Smooth muscle cell (in vitro differentiated cells): ENCODE data around the gene SOS1. TPM values are rescaled to one million over a fixed set of nuclear protein-coding genes. Genes with fewer than 3 reads are reported as not detected.

Experiments used
- DNase-seq: peaks from one replicate; lab custom pipeline; 2025; ENCODE audit not compliant: unreplicated experiment; lab: John Stamatoyannopoulos, UW
- H2AFZ ChIP-seq: fragments of 200-600 bp; sonication (generic); 2 replicates; pipeline ENCODE4 v1.6.0; 2016; ENCODE audit warnings: antibody characterized with exemption, low read depth, mild to moderate bottlenecking
- H3F3A ChIP-seq: fragments of 200-600 bp; sonication (generic); 2 replicates; pipeline ENCODE4 v1.6.0; 2017; ENCODE audit warnings: antibody characterized with exemption, low read depth
- H3K27ac ChIP-seq: fragments of 200-600 bp; sonication (generic); 2 replicates; pipeline ENCODE4 v1.5.1; 2016; ENCODE audit warnings: low read depth, mild to moderate bottlenecking
- H3K27me3 ChIP-seq: fragments of 200-600 bp; sonication (generic); 2 replicates; pipeline ENCODE4 v1.6.1; 2016; ENCODE audit warnings: low read depth, mild to moderate bottlenecking
- H3K36me3 ChIP-seq: fragments of 200-600 bp; sonication (generic); 2 replicates; pipeline ENCODE4 v1.5.1; 2016; ENCODE audit warnings: low read depth
- H3K4me1 ChIP-seq: fragments of 200-600 bp; sonication (generic); 2 replicates; pipeline ENCODE4 v1.5.1; 2016; ENCODE audit warnings: low read depth
- H3K4me2 ChIP-seq: fragments of 200-600 bp; sonication (generic); 2 replicates; pipeline ENCODE4 v1.6.0; 2016; ENCODE audit warnings: mild to moderate bottlenecking
- H3K4me3 ChIP-seq: fragments of 200-600 bp; sonication (generic); 2 replicates; pipeline ENCODE4 v1.5.1; 2016; ENCODE audit warnings: mild to moderate bottlenecking
- H3K79me2 ChIP-seq: fragments of 200-600 bp; sonication (generic); 2 replicates; pipeline ENCODE4 v1.6.0; 2016; ENCODE audit warnings: low read depth, mild to moderate bottlenecking
- H3K9ac ChIP-seq: fragments of 200-600 bp; sonication (generic); 2 replicates; pipeline ENCODE4 v1.6.0; 2016; ENCODE audit warnings: low read depth
- H3K9me3 ChIP-seq: fragments of 200-600 bp; sonication (generic); replicated peaks from 2 replicates; pipeline ENCODE4 v1.5.1; 2016; ENCODE audit warnings: low read depth
- H4K20me1 ChIP-seq: fragments of 200-600 bp; sonication (generic); 2 replicates; pipeline ENCODE4 v1.6.0; 2016; ENCODE audit warnings: low read depth
- WGBS: methylation state at CpG from one replicate; pipeline ENCODE4 v1.1.7; 2016; ENCODE audit warnings: low lambda C conversion rate; 5-methylcytosine and 5-hydroxymethylcytosine counted together
- polyA plus RNA-seq: library from polyadenylated mRNA; unstranded; fragments of >200 nt; fragmentation: Nextera tagmentation; extraction: Ambion mirVana; gene quantifications from 2 replicates; pipeline ENCODE4 v1.2.1, GENCODE V29; 2016
- total RNA-seq: library from RNA; depleted of rRNA; stranded (reverse); fragments of >200 nt; gene quantifications from 2 replicates; pipeline ENCODE4 v1.2.3, GENCODE V29; 2014
- TF ChIP-seq, protein P1 (sequence below): fragments of 200-600 bp; sonication (generic); IDR thresholded peaks from 2 replicates; pipeline ENCODE4 v1.5.1; 2017; ENCODE audit warnings: borderline replicate concordance, mild to moderate bottlenecking, antibody characterized with exemption; ENCODE audit not compliant: insufficient read depth, poor library complexity, severe bottlenecking

SOS1 gene
- total and polyA plus RNA-seq, 2 experiments from 2014 or later = 8.4 to 34.0 TPM

GRCh38 chr2:38959466-38959865, 161.4 kb downstream of the SOS1 start:
- WGBS = 96% methylated on average over 24 of the region's 24 CpGs
- TF ChIP-seq, protein P1, sequence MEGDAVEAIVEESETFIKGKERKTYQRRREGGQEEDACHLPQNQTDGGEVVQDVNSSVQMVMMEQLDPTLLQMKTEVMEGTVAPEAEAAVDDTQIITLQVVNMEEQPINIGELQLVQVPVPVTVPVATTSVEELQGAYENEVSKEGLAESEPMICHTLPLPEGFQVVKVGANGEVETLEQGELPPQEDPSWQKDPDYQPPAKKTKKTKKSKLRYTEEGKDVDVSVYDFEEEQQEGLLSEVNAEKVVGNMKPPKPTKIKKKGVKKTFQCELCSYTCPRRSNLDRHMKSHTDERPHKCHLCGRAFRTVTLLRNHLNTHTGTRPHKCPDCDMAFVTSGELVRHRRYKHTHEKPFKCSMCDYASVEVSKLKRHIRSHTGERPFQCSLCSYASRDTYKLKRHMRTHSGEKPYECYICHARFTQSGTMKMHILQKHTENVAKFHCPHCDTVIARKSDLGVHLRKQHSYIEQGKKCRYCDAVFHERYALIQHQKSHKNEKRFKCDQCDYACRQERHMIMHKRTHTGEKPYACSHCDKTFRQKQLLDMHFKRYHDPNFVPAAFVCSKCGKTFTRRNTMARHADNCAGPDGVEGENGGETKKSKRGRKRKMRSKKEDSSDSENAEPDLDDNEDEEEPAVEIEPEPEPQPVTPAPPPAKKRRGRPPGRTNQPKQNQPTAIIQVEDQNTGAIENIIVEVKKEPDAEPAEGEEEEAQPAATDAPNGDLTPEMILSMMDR = no peak
- H3K27ac ChIP-seq = no peak overlapping the region
- no peak for DNase-seq
- H3K4me2 ChIP-seq = no peak overlapping the region
- H3K9ac ChIP-seq = no peak overlapping the region
- H4K20me1 ChIP-seq = no peaks in the 10 kb centered on the region
- no peak overlapping the region for H2AFZ ChIP-seq
- H3K36me3 ChIP-seq = no peaks in the 10 kb centered on the region
- H3K4me3 ChIP-seq = no peak overlapping the region
- no peaks in the 10 kb centered on the region for H3K79me2 ChIP-seq
- H3F3A ChIP-seq = no peaks in the 10 kb centered on the region
- no peaks in the 10 kb centered on the region for H3K9me3 ChIP-seq
- no peaks in the 10 kb centered on the region for H3K4me1 ChIP-seq
- no peaks in the 10 kb centered on the region for H3K27me3 ChIP-seq

DNA sequence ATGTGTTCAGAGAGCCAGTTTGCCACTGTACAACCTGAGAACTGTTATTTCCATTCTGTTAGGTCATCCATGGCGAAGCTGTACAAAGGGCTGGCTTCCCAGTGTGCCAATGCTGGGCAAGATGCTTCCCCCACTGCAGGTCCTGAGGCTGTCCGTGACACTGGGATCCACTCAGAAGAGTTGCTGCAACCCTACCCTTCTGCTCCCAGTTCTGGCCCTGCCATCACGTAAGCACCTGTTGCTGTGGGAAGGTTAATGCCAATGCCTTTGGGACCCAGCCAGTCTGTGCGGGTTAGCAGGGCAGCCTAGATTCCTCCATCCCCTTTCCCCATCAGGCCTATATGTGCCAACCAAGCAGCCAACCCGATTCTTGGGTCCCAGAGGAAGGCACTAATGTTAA, 162.9 kb downstream of the SOS1 start:
- Histone ChIP-seq H3K27me3 (no peaks in the 10 kb centered on the region), H3F3A (no peaks in the 10 kb centered on the region), H4K20me1 (no peaks in the 10 kb centered on the region), H3K4me3 (no peak overlapping the region), H3K27ac (no peak overlapping the region), H3K4me1 (no peaks in the 10 kb centered on the region), H3K79me2 (no peaks in the 10 kb centered on the region), H2AFZ (no peak overlapping the region), H3K9me3 (no peaks in the 10 kb centered on the region), H3K4me2 (no peak overlapping the region), H3K36me3 (no peaks in the 10 kb centered on the region), H3K9ac (no peak overlapping the region)
- DNase-seq = no peak
- TF ChIP-seq, protein P1 = no peak
- 92% methylated on average over 5 of the region's 5 CpGs for WGBS

DNA sequence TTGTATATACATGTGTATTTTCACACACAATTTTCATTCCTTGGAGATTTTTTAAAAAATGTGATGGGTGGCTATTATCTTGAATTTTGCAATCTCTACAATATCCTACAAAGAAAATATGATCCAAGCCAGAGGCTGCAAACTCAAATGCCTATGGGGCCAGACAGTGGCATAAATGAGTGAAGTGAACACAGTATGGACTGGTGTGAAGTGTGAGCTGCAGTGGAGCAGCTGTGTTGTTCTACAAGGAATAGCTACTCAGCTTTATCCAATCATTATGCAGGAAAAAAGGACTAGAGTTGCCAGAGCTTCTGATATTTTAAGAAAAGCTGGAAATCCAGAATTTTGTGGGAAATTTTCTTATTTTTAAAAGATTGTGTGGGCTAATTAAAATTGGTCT, 169.1 kb downstream of the SOS1 start:
- Histone ChIP-seq H3F3A (peaks cover 4% of the 10 kb centered on the region), H3K79me2 (no peaks in the 10 kb centered on the region), H4K20me1 (no peaks in the 10 kb centered on the region), H3K27me3 (no peaks in the 10 kb centered on the region), H2AFZ (no peak overlapping the region), H3K4me2 (no peak overlapping the region), H3K9me3 (no peaks in the 10 kb centered on the region), H3K4me3 (no peak overlapping the region), H3K27ac (no peak overlapping the region), H3K36me3 (no peaks in the 10 kb centered on the region), H3K9ac (no peak overlapping the region), H3K4me1 (no peaks in the 10 kb centered on the region)
- no peak for DNase-seq
- TF ChIP-seq, protein P1 = no peak

DNA sequence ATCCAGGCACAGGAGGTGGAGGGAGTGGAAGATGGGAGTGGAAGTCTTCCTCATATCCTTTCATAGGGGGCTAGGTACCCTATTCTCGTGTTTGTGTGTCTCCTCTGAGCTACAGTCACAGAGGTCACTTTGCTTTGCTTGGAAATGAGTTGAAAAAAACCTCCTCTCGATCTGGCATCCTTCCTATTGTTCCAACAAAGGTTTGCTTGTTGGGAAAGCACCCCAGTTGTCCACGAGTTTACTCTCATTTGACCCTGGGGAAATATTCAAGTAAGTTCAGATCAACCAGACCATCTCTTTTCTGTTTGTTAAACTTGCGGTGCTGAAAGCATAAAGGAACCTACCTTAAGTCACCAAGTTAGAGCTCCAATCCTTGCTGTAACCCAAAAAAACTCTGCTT, 171.9 kb downstream of the SOS1 start:
- Histone ChIP-seq H3K4me3 (no peak overlapping the region), H3K79me2 (no peaks in the 10 kb centered on the region), H3K36me3 (no peaks in the 10 kb centered on the region), H3K4me2 (no peak overlapping the region), H3K27ac (no peak overlapping the region), H3K9ac (no peak overlapping the region), H3K27me3 (no peaks in the 10 kb centered on the region), H4K20me1 (no peaks in the 10 kb centered on the region), H2AFZ (no peak overlapping the region), H3K9me3 (no peaks in the 10 kb centered on the region), H3K4me1 (no peaks in the 10 kb centered on the region), H3F3A (peaks cover 4% of the 10 kb centered on the region)
- TF ChIP-seq, protein P1 = no peak
- WGBS = 79% methylated on average over 4 of the region's 4 CpGs
- no peak for DNase-seq
